HG03139 (cell line): ENCODE measurements around the gene HLA-DRB5.
"Not testable (repeated sequence)": the region's sequence is repeated elsewhere in the genome, so short reads cannot be mapped to it uniquely, and the experiment has no call there.

Experiments
- ATAC-seq: cut with Tn5 transposase; IDR thresholded peaks from one replicate; pipeline ENCODE4 v1.9.1; 2021; ENCODE audit not compliant: unreplicated experiment

Gene HLA-DRB5

DNA sequence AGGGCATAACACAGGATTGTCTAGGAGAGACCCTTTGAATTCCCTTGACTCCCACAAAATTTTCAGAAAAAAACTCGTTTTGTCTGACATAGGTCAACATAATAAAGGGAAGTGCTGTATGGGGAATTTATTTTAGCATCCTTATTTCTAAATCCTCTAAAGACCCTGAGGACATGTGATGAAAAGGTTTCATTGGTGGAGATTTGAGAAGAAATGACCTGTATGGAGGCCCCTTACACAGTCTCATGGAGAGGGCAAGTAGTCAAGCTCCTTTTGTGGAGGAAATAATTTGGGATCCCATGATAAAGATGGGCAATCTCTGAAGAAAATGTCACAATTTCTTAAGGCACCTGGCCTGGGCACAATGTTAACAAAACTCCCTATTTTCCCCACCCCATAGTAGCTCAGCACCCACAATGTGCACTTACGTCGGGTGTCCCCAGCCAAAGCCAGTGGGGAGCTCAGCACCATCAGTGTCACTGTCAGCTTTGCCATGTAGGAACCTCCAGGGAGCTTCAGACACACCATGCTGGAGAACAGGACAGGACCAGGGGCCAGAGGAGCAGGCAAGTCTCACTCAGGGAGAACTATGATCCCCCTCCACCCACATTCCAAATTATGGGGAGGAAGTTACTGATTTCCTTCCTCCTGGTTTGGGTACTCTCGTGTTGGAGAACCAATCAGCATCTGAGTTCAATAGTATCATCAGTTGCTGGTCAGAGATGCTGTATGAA, at the start of gene HLA-DRB5:
Gene HLA-DRB5 (minus strand): TSS at position 591 of the 734 bp plus-strand sequence. CDS start 63 bp downstream, at position 528.
- ATAC-seq = no peak

DNA sequence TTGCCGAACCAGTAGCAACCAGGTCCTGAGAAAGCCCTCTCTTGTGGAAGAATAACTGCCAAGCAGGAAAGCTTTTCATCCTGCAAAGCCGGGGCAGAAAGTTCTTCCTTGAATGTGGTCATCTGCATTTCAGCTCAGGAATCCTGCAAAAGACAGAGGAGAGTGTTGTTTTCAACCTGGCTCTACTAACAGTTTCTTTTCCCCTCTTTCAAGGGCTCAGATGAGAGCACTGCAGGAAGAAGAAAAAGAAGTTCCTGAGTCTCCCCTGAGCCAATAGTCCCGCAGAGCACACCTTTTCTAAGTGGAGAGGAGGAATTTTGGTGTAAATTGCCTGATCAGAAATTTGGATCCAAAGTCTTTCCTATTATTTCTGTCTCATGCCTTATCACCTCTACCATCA, 48.9 kb upstream of the HLA-DRB5 start:
- no peak for ATAC-seq

DNA sequence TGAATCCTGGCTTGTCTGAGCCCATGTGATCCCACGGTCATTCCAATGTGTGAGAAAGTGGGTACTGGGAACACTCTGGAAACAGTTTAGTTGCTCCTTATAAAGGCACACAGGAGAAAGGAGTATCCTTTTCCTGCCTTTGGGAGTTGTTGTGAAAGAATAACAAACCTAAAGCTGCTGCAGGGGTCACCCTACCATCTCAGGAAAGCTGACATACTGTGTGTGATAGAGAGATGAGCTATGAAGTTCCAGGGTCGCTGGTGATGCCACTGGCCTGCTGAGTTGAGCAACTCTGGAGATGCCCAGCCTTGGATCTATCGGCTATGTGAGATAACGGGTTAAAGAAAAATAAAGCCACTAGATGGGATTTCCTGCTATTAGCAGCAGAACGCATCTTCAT, 47.4 kb upstream of the HLA-DRB5 start:
- not testable (repeated sequence) for ATAC-seq

DNA sequence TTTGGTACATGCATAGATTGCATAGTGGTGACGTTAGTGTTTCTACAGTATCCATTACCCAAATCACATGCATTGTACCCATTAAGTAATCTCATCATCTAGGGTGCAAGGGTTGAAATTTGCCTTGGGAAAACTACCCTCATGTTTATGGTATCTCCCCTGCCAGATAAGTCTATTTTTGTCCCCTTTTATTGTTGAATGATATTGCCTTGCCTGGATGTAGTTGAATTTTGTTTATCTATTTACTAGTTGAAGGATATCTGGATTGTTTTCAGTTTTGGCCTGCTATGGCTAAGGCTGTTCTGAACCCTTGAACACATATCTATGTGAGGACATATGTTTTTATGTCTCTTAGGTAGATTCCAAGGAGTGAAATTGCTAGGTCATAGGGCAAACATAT, 46.2 kb upstream of the HLA-DRB5 start:
- ATAC-seq = no peak

DNA sequence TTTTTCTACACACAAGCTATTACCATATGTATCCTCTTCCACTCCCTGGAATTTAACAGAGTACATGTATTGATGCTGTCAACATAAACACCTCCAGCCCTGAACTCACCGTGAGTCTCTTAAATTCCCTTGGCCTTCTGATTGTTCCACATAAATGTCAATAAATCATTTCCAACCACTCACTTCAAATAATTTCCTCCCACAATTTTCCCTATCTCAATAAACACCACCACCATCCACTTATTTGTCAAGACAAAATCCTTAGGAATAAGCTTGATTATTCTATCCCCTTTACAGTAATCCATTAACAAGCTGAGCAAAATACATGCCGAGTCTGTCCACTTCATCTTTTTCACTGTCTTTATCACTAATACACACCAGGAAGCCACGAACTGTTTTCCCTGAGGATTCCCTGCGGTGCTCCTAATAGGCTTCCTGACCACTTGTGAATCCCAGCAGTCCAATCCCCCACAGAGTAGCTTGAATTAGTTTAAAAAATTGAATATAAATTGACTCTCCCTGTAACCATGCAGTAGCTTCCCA, 40.3 kb upstream of the HLA-DRB5 start:
- no peak for ATAC-seq

DNA sequence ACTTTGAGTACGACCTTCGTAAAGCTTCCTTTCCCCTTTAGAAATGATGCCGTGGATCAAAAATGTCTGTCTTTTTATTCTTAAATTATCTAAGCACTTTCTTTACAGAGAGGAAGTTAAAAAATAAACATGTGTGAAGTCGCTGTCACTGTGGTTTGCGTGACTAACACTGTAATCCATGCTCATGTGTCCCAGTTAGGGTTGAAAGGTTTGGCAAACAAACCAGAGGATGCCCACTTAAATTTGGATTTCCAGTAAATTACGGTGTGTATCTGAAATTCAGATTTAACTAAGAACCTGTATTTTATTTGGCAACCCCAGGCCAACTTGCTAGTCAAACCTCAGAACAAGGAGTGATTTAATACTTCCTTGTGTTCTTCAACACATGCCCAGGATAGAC, 38.5 kb upstream of the HLA-DRB5 start:
- no peak for ATAC-seq

DNA sequence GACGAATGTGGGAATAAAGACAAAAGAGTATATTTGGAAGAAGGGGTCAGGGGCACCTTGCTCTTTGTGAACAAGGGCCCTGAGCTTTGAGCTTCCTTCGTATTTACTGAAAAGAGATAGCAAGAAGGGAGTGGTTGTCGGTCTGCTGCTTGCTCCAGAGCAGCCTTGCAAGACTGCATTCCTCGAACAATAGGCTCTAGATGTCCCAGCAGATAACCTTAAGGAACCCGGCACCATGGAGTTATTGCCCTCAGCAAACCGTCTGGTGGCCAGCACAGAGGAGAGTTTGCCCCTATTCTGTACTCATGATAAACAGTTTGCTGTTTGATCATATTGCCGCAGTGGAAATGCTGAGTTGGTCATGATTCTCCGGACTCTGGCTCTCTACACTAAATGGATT, 36.9 kb upstream of the HLA-DRB5 start:
- ATAC-seq = no peak

DNA sequence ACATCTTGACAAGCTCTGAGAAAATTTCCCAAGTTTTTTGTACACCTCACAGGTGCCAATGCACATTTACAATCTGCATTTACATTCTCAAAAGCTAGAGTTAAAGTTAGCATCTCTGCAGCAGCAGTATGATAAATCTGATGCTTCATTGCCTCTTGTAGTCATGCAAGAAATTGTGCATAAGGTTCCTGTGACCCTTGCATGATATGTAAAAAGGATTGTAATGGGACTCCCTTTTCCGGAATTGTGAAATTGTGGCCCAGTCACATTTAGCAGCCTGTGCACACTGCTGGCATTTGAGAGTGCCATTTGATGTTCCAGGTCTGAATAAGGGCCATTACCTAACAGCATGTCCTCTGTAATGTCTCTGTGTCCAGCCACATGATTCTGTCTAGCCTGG, 35.4 kb upstream of the HLA-DRB5 start:
- ATAC-seq = no peak

DNA sequence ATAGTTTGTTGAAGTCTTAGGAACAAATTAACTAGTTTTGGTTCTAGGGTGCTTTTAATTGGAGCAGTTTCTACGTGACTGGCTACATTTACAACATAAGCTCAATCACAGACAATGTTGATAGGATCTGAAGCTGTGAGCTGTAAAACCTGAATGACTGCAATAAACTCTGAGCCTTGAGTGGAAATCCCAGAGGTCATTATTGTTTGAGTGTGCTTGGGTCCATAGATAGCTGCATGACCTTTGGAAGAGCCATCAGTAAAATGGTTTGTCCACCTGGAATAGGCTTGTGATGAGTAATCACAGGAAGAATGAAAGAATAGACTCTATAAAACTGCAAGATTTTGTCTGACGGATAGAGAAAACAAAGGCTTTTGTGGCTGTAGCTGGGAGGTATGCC, 32.9 kb upstream of the HLA-DRB5 start:
- ATAC-seq = no peak

DNA sequence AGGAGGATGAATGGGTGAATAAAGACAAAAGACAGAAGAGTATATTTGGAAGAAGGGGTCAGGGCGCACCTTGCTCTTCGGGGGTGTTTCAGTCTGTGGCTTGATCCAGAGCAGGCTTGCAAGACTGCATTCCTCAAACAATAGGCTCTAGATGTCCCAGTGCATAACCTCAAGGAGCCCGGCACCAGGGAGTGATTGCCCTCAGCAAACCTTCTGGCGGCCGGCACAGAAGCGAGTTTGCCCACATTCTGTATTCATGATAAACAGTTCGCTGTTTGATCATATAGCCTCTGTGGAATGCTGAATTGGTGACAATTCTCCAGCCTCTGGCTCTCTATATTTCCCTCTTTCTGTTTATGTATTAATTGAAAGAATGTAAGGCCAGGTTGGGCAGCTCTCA, 29.7 kb upstream of the HLA-DRB5 start:
- ATAC-seq = no peak

DNA sequence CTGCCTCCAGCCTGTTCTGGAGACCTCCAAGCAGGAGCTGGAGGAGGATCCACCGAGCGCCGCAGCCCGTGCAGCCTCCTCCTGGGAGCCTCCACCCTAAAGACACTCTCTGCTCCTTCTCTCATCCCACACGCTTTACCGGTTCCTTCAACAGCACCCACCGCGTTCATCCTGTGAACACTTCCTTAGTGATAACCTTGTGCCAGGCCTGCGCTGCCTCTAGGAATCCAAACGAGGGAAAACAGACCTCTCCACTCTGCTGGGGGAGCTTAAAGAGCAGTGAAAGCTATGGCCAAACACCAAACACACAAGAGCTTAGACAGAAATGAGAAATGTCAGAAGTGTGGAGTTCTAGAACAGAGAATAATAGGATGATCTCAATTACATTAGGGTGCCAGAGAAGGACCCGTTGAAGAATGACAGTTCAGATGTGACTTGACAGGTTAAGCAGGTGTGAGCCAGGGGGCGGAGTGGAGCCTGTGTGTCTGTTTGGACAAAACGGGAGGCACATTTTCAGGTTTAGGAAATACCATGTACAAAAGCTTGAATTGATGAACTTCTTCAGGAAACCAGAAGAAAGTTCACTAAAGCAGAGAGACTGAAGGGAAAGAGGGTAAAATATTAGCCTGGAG, 28.5 kb upstream of the HLA-DRB5 start:
- ATAC-seq = no peak

DNA sequence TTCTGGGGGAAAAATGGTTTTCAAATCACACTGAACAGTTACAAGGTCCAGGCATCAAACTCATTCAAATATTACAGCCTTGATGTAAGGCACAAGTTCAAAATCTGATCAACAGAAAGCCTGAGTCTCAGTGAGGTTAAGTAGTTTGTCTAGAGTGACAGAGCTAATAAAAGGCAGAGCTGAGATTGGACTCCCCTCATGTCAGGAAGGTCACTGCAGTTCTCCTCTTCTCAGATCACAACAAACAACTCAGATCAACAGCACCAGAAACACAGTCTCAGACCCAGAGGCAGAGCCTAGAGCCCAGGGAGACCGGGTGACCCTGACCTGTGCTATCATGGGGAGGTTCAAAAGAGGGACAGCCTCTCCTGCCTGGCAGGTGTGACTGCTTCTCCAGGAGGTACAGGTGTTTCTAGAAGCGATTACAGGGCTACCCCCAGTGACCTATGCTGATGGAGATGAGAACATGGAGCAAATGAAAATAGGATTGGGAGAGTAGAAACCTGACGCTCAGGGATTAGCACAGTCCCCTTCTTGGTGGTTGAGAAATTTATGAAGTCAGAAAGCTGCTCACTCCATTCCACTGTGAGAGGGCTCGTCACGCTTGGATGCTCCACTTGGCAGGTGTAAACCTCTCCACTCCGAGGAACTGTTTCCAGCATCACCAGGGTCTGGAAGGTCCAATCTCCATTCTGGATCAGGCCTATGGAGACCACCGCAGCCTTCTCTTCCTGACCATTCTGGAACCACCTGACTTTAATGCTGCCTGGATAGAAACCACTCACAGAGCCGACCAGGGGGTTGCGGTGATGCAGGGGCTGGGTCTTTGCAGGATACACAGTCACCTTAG, 24.3 kb upstream of the HLA-DRB5 start:
- no peak for ATAC-seq

DNA sequence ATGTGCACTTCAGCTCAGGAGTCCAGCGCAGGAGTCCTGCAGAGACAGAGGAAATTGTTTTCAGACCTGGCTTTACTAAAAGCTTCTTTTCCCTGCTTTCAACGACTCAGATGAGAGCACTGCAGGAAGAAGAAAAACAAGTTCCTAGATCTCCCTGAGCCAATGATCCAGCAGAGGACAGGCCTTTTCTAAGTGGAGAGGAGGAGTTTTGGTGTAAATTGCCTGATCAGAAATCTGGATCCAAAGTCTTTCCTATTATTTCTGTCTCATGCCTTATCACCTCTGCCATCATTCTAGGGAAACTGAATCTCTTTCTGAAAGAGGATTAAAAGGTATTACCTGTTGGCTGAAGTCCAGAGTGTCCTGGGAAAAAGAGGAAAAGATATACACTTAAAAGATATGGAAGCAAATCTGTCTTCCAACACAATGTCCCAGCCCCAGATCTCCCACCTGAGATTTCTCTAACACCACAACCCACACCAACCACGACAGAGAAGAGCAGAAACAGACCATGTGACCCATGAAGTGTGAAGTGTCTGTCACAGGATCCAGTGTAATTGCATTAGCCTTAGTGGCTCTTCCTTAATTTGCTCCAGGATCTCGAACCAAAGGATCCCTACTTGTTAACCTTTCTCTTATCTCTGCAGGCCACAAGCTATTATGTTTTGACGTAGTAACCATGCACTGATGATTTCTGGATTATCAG, 23.1 kb upstream of the HLA-DRB5 start:
- no peak for ATAC-seq

DNA sequence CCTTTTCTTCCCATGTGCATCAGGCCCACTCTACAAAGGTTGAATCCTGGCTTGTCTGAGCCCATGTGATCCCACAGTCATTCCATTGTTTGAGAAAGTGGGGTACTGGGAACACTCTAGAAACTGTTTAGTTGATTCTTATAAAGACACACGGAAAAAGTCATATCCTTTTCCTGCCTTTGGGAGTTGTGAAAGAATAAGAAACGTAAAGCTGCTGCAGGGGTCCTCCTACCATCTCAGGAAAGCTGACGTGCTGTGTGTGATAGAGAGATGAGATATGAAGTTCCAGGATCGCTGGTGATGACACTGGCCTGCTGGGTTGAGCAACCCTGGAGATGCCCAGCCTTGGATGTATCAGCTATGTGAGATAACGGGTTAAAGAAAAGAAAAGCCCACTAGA, 21.3 kb upstream of the HLA-DRB5 start:
- no peak for ATAC-seq

DNA sequence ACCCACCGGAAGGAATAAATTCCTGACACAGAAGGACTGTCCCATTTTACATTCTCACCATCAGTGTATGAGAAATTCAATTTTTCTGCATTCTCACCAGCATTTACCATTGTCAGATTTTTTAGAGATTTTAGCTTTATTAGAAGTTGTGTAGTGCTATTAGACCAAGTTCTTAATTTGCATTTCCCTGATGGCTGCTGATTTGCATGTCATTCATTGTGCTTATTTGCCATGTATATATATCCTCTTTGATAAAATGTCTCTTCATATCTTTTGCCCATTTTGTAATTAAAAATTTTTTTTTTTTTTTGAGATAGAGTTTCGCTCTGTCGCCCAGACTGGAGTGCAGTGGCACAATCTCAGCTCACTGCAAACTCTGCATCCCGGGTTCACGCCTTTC, 9.8 kb upstream of the HLA-DRB5 start:
- ATAC-seq = no peak

DNA sequence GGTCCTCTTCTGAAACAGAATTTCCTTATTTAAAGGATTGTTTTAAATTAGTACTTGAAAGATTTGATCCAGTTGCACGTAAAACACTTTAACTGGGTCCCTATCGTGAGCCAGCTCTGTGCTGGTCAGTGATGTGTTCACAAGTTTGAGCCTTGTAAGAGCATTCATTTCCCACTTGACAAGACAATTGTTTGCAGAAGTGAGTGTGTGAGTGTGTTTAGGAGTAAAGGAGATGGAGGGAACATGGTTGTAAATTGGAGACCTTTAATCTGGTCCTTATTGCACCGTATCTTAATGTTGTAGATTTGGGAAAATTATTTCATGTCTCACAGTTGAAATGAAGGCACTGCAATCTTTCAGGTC, 325 bp upstream of the HLA-DRB5 start:
- not testable (repeated sequence) for ATAC-seq

DNA sequence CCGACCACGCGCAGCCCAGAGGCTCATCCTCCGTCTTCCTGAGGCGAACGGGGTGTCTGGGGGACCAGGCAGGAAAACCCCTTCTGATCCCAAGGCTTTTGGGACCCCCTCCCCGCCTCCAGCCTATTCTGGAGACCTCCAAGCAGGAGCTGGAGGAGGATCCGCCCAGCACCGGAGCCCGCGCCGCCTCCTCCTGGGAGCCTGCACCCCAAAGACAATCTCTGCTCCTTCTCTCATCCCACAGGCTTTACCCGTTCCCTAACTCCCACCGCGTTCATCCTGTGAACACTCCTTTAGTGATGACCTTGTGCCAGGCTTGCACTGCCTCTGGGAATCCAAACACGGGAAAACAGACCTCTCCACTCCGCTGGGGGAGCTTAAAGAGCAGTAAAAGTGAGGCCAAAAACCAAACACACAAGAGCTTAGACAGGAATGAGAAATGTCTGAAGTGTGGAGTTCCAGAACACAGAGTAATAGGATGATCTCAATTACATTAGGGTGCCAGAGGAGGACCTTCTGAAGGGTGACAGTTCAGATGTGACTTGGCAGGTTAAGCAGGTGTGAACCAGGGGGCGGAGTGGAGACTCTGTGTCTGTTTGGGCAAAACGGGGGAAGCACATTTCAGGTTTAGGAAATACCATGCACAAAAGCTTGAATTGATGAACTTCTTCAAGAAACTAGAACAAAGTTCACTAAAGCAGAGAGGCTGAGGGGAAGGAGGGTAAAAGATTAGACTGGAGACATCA, 7.6 kb downstream of the HLA-DRB5 start:
- no peak for ATAC-seq

DNA sequence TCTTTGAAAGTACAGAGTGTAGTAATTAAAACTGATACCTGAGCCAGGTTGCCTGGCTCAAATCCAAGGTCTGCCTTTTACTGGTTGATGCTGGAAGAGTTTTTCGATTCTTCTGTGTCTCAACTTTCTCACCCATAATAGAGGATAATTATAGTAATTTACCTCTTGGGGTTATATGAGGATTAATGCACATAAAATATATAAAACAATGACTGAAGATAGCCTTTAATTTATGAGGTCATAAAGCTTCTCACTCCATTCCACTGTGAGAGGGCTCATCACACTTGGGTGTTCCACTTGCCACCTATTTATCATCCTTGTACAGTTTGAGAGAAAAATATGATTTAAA, 10.2 kb downstream of the HLA-DRB5 start:
- ATAC-seq = no peak

DNA sequence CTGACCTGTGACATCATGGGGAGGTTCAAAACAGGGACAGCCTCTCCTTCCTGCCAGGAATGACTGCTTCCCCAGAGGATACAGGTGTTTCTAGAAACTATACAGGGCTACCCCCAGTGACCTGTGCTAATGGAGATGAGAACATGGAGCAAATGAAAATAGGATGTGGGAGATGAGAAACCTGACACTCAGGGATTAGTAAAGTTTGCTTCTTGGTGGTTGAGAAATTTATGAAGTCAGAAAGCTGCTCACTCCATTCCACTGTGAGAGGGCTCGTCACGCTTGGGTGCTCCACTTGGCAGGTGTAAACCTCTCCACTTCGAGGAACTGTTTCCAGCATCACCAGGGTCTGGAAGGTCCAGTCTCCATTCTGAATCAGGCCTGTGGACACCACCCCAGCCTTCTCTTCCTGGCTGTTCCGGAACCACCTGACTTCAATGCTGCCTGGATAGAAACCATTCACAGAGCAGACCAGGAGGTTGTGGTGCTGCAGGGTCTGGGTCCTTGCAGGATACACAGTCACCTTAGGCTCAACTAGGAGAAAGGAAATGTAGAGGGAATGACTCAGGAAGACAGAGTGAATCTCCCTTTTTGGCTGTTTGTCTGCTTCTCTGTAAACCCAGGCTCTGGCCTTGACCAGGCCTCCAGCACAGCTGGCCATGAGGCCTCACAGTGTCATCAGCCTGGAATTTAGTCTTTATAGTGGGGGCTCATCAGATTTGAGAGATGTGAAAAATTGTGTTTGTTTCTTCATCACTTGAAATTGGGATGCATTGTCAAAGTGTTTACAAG, 10.8 kb downstream of the HLA-DRB5 start:
- ATAC-seq = no peak
